Measurements from ENCODE around the gene KCNQ2.

Gene KCNQ2

DNA sequence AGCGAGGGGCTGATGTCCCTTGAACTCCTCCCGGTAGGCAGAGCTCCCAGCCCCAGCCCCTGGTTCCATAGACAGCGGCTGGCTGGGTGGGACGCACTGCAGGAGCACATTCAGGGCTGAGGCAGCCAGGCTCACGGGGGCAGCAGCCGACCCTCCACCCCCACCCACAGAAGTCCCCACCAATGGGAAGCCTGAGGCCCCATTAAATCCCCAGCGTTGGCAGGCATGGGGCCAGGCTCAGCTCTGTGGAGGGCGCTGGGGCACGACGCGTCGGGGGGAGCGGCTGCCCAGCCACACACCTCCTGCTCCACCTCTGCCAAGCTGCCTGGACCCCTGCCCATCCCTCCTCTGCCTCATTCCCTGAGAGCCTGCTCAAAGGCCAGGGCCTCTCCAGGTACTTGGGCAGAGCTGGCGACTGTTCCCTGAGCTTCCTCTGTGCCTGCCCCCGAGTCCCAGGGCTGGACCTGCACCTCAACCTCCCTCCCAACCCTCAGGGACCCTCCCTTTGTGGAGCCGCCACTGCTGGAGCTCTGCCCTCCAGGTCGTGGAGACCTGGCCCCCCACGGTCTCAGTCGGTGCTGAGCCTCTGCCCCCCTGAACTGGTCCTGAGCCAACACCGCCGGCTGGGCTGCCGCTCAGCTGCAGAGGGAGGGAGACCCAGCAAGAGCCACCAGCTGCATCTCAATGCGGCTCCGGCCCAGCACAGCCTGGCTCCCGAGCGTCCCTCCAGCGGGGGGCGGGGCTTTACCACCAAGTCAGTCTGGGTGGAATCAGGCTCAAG is 120.5 kb downstream of the KCNQ2 start:
- DNase-seq: no peak

DNA sequence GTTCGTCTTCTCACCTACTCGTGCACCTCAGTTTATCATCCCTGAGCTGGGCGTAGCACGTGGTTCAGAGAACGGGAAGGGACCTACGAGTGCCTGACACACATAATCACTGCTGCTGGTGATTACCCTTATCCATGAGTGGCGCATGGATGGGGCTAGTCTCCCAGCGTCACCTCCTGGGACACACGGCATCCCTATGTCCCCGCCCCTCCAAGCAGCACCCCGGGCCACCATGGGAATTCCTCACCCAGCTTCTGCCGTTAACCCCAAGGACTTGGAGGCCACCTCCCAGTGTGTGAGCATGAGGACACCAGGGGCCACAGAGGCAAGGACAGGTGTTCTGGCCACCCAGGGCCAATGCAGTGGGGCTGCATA is 121.1 kb downstream of the KCNQ2 start:
- DNase-seq: no peak

DNA sequence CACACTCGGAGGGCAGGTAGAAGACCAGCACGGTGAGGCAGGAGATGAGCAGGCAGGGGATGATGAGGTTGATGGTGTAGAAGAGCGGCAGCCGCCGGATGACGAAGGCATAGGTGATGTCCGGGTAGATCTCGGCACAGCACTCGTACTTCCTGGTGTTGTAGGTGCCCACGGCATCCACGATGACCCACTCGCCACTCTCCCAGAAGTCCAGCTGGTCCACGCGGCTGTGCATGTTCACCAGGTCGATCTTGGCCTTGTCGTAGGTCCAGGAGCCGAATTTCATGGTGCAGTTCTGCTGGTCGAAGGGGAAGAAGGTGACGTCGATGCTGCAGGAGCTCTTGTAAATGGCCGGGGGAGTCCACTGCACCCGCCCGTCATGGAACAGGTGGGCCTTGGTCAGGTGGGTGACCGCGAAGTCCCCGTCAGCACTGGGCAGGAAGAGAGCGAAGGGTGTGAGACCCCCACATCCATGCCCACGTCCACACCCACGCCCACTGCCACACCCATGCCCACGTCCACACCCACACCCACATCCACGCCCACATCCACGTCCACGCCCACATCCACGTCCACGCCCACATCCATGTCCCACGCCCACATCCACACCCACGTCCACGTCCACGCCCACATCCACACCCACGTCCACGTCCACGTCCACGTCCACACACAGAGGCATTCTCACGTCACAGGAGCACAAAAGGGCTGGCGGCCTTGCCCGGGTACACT is 121.7 kb downstream of the KCNQ2 start:
- no peak for DNase-seq
